CD4-positive, alpha-beta T cell treated with Interleukin-4 for 1 hour (primary cell): ENCODE data around the gene HDHD2.

ENCODE experiments used
- DNase-seq, 2 donors: peaks; one replicate each; pipeline ENCODE4 v3.0.0-alpha.2; 2020 to 2022

Gene HDHD2

DNA sequence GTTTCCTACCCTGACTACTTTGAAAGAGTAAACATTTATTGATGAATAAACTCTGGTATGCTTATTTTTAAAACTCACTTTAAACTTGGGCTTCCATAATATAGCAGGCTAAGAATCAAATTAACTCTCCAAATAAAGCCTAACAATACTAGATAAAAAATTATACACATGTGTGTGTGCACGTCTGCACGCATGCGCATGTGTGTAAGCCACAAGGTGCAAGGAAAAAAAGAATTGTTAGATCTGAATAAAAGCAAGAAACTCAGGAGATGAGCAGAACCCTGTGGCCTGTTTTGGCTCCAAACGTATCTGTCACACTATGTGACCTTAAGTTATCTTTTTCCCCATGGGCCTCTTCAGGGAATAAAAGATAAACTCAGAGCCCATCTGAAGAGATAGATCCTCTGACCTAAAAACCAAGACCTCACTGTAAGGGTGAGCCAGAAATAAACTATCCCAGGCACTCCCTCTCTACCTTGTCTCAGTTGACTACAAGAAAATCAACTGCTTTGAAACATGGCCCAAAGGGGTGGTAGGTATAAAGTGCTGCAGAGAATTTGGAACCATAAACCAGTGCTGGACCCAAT, 6.3 kb downstream of the HDHD2 start:
- no peak for DNase-seq

DNA sequence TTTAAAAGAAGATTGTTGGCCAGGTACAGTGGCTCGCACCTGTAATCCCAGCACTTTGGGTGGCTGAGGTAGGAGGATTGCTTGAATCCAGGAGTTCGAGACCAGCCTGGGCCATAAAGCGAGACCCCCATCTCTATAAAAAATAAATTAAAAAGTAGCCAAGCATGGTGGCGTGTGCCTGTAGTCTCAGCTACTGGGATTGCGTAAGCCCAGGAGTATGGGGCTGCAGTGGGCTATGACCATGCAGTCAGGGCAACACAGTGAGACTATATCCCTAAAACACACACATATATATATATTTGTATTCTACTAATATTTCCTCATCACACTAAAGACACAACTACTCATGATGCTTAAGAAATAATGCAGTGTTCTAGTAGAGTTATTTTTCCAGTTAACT, 7.1 kb downstream of the HDHD2 start:
- no peak for DNase-seq

DNA sequence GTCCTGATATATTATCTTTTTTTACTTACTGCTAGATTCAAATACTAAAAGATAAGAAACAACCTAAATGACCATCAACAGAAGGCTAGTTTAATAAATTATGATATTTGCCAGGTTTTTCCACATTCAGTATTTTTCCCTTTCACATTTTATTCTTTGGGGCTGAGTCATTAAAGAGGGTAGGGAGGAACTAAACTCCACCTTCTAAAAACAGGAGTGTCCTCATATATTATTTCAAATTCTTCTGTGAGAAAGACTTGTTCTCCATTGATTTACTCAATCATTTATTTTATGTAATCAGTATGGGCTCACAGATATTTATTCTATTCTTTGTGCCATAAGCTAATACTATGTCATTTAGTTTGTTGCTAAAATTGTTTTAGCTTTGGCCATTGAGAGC, 9.0 kb downstream of the HDHD2 start:
- no peak for DNase-seq

DNA sequence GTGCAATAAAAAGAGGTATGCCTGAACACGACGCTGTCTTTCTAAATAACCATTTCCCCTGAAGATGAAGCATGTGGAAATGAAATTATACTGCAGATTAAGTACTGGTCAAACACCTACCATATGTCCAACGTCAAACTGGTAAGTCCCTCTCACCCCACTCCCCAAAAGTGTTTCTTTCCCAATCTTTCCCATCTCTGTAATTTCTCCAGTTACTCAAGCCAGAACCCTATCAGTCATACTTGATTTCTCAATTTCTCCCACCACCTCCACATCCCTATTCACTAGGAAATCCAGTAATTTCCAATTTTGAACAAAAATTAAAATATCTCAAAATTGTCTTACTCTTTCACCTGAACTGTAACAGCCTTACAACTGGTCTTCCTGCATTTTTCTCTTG, 29.2 kb downstream of the HDHD2 start:
- no peak for DNase-seq

DNA sequence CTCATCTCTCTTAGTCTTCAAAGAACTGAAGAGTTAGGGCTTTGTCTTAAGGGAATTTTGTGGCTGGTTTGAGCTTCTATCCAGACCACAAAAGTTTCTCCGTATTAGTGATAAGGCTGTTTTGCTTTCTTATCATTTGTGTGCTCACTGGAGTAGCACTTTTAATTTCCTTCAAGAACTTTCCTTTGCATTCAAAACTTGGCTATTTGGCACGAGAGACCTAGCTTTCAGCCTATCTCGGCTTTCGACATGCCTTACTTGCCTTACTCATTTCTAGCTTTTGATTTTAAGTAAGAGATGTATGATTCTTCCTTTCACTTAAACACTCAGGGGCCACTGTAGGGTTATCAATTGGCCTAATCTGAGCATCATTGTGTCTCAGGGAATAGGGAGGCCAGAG, 29.9 kb downstream of the HDHD2 start:
- DNase-seq: no peak

DNA sequence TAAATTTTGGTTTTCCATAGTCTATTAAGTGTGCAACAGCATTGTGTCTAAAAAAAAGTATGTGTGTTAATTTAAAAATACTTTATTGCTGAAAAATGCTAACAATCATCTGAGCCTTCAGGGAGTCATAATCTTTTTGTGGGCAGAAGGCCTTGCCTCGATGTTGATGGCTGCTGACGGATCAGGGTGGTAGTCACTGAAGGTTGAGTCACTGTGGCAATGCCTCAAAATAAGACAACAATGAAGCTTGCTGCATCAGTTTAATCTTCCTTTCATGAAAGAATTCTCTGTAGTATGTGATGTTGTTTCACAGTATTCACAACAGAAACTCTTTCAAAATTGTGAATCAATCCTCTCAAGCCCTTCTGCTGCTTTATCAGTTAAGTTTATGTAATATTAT, 31.3 kb downstream of the HDHD2 start:
- no peak for DNase-seq

DNA sequence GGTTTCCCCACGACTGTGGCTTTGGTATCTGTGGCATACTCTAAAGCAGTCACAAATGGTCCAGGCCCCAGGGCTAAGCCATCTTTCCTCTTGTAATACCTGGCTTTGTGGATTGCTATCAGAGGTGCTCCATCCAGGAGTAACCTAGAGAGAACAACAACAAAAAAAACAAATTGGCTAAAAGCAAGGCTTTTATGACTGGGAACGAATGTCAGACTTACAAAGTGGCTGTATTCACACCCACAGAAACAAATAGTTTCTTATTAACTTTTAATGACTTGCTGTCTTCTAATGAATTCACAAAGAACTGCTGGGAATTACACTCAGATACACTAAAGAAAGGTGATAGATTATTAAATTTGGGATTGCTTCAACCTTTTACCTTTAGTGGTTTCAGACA, 35.1 kb downstream of the HDHD2 start:
- DNase-seq: no peak

DNA sequence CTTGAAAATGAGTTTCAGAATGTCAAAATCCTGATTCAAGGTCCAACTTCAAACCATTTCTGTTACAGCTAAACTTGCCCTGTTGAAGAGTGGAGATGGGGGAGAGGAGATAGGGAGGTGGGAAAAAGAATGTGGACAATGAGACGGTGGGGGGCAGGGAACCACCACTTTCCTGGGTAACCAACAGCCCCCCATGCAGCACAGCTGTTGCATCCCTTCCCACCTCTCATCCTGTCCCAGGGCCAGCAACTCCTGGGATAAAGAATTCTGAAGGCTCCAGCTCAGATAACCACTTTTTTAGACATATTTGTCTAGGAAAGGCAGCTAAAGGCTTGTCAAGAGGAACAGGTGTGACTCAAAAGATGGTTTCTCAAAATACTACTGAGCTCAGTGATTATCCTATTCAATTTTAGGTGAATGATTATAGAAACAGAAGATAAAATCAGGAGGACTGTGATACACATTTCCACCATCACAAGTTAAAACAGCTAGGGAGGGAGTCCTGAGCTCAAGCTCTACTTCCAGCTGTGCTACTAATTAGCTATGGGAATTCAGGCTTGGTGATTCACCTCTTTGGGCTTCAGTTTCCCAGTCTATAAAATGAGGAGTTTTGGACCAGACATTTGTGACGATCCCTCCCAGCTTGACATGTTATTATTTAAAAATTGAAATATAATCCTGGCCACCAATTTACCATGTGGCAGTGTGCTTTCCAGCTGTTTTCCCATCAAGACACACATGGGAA, 36.3 kb downstream of the HDHD2 start:
- no peak for DNase-seq

DNA sequence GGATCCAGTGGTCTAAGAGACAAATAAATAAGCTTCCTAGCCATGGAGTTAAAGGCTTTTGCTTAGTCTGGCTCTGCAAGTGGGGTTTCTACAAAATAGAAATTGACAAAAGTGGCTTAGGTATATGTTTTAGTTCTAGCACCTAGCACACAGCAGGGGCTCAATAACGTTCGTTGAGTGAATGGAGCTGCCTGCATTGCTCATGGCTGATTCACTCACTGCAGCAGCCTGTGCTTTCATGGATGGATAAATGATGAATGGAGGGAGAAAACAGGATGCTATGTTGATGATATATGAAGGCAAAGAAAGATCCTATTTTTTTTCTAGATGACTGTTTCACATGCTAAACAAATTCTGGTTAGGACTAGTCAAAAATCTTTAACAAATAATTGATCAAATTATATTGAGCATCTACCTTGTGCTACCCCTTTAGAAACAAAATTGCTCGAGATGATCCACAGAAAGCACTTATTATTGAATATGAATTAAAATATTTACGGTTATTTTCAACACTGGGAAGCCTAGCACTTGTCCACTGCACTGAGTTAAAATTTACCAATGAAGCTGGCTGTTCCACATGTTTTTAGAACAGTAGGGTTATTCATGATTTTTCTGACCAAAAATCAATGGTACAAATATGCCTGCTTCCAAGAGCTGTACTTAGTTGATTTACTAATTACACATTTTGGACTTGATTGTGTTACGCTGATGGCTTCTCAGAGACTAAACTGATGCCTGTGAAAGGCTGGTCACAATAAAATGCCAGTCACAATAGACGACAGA, 39.6 kb downstream of the HDHD2 start:
- no peak for DNase-seq

DNA sequence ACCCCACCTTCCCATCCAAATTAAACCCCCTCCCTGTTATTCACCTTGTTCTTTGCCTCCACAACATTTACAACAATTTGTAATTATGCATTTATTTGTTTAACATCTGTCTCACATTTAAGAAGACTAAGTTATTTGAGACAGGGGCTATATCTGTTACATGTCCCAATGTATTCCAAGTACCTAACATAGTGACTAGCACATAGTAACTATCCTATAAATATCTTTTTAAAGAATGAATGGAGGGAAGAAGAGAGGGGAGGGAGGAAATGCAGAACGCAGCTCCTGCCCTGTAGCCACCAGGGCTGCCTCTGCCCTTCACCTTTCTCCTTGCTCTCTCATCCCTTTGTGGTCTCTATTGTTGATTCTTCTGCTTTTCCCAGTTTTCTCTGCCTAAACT, 40.6 kb downstream of the HDHD2 start:
- DNase-seq: no peak

DNA sequence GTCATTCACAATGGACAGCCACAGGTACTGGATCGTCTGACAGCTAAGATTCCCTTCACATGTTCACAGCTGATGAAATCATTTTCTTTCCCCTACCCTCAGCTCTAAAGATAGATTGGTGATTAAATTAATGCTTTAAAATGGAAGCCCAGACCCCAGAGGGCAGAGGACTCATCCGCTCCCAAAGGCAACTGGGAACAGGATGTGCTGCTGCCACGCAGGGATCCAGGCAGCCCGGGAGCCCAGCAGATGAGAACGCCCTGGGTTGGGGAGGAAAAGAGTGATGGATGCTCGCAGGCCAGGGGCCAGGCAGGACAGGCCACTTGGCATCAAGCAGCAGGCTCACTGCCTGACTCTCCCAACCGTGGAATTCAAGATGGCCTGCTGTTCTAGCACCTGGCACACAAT, 41.3 kb downstream of the HDHD2 start:
- no peak for DNase-seq

DNA sequence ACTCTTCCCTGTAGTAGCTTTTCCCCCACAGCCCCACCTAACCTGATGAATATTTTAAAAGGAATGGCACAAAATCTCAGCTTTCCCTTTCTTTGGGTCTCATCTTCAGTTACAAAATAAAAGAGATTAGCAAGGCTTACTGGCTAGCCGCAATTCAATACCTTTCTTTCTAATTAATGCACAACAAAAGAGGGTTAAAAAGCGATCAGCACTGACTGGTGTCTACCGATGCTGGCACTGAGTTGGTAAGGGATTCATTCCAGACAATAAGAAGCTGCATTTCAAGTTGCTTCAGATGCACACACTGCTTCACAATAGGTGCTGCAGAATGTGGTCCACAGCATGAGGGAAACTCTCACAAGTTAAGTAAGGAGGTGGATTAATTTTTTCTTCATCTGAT, 41.9 kb downstream of the HDHD2 start:
- DNase-seq: no peak

DNA sequence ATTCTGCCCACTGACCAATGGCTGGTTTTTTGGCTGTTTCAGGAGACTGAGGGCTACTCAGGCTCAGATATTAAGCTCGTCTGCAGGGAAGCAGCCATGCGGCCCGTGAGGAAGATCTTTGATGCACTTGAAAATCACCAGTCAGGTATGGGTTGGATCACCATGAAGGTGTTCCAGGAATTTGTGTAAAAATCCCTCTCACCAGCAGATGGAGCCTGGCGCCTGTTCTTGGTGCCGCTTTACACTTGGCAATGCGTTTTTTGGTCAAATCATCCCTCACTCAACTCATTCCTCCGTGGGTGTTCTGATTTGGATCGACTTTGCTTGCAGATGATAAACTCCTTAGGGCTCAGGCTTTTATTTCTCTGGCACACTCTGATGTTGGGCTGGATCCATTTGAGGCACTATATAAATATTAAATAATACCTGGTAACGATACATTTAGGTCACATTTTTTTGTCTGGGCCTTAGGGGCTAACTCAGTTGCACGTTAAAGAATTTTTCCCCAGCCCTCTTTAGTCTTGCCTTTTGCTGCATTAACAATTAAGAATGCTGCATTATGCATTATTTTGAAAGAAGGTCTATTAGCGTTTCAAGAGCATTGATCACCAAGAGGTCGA, 50.0 kb downstream of the HDHD2 start:
- DNase-seq: peak; percentile 50 to 64

DNA sequence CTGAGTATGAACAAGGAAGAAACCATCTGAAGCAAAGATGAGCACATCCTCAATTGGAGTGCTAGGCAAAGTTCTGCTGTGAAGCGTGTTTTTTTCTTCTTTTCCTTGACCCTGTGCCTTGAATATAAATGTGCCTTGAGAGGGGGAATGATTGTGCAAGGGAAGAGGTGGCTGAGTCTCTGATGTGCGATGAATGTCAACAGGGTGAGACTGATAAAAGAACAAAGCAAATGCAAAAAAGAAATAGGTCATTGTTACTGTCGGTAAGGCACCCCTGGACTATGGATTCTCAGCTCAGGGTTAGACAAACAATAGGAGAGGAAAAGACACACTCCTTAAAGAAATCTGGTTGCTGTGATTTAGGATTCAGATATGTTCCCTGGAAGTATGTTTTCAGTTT, 54.5 kb downstream of the HDHD2 start:
- no peak for DNase-seq

DNA sequence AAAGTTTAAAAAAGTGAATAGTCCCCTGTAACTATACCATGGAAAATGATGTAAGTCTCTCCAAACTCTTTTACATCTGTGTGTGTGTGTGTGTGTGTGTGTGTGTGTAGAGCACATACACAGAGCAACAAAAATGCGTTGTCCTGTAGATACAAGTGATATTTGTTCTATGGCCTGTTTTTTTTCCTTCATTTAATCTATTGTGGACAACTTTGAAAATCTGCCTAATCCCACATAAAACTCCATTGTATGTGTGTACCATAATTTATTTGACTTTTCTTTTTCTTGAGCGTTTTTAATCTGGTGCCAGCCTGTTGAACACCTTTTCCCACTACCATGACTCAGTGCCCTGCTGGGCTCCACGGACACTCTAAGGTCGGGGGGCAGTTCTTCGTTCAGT, 62.6 kb downstream of the HDHD2 start:
- DNase-seq: no peak

DNA sequence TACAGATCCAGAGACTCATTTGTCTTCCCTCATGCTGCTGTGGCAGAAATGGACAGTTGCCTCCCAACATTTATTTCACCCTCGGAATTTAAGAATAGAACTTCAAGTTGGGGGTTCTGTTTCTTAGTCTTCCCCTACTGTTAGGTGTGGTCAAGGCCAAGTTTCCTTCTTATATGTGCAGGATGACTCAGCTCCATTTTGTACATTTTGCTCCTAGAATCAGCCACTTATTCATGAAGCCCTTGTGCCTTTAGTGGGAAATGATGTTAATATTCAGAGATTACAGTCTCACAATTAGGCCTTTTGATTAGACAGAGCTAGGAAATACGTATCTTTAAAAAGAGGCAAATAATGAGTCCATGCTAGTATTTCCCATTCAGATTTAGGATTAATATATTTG, 68.7 kb downstream of the HDHD2 start:
- no peak for DNase-seq

DNA sequence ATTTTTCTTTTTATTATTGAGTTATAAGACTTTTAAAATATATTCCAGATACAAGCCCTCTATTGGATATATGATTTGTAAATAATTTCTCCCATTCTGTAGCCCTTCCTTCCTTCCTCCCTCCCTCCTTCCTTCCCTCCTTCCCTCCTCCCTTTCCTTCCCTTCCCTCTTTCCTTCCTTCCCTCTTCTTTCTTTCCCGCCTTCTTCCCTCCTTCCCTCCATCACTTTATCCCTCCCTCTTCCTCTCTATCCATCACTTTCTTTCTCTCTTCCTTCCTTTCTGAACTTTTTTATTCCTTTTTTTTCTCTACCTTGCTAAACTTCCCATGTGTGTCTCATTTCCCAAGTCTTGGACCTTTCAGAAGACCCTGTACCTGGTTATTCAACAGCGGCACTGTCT, 69.4 kb downstream of the HDHD2 start:
- DNase-seq: no peak

DNA sequence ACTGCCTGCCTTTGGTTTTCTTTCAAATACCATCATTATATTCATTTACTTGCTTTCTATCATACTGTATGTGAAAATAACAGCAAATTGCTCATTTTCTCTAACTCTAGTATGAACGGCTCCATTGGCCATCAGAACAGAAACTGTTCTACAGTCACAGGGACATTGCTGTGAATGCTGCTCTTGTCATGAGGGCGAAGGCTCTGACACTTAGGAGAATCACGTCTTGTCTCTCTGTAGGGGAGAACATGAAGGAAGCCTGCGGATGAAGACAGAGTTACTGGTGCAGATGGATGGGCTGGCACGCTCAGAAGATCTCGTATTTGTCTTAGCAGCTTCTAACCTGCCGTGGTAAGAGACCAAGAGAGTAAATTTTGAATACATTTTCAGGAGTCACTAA, 73.2 kb downstream of the HDHD2 start:
- DNase-seq: no peak

DNA sequence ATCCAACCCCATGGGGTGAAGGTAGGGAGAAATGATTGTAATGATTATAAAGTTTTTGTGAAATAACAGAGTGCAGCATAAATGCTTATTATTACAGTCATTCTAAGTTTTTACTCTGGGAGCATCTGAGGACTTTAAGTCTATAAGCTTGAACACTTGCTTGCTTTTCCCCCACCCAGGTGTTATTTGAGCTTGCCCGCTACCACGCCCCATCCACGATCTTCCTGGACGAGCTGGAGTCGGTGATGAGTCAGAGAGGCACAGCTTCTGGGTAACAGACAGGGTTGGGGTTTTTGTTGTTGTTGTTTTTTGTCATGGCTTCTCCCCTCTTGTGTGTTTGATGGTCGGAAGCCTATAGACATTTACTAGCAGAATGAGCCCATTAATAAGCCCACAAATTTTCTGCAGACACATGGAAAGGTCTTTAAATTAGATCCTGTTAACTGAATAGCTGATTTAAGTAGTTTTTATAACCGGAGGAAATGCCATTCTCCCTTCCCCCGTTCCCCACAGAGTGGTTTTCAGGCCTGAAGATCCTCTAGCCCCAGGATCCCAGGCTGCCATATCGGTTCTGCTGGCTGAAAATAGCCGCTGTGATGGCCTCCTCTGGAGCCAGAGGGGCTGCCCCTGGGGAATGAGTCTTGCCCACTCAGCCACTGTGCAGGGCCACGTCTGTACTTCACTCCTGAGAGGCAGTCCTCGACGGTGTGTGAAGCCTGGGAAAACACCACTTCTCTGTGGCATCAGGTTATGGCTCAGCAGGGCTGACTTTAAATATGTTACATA, 75.0 kb downstream of the HDHD2 start:
- no peak for DNase-seq

DNA sequence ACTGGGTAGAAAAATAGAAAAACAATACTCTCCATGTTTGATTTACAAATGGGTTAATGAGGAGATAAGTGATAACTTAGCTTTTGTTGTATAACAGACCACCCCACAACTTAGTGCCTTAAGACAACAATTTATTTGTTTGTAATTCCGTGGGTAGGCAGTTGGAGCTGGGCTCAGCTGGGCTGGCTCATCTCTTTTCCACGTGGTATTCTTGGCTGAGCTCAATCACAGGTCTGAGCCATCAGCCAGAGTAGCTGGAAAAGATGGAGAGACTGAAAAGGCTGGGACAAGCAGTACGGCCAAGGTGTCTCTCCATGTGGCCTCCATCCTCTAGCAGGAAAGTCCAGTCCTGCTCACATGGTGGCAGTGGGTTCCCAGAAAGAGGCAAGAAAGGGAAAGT, 82.7 kb downstream of the HDHD2 start:
- no peak for DNase-seq

DNA sequence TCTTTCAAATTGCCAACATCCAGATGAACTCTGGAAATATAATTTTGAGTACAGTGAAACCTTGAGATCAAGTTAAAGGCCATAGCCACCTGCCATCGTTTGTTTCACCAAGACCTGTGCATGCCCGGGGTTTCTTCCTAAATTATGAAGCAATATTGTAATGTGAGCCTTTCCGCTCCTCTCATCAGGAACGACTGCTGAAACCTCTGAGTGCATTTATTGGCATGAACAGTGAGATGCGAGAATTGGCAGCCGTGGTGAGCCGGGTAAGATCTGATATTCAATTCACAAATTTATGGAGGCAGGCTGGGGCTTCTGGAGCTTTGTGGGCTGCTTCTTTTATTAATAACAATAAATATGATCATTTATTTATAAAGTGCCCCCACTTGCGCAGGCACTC, 87.2 kb downstream of the HDHD2 start:
- no peak for DNase-seq

DNA sequence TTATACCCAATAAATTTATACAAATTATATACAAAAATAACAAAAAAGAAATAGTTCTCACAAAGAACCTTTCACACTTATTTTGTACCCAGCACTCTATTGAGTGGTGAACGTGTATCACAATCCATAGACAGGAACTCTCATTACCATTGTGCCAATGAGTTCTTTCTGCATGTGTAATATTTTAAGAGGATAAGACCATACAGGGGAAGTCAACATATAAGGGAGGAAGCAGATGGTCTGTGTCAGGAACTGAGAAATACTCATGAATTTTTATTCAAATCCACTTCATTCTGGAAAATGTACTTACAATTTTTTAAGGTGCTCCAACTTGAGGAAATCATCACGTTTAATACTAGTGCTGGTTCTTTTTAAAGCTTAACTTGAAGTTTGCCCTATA, 87.8 kb downstream of the HDHD2 start:
- DNase-seq: no peak
